WI38 (cell line): Measurements from ENCODE around the gene SYNE4.

Experiments
- H3K4me3 ChIP-seq: 2 replicates; pipeline ENCODE4 v1.5.1; 2011; ENCODE audit warnings: low read depth, mild to moderate bottlenecking, control low read depth, low read length
- TF ChIP-seq, protein P1 (sequence below): IDR thresholded peaks from 2 replicates; pipeline ENCODE4 v1.5.1; 2012; ENCODE audit warnings: low read depth, mild to moderate bottlenecking, control low read depth, low read length

The SYNE4 gene

DNA sequence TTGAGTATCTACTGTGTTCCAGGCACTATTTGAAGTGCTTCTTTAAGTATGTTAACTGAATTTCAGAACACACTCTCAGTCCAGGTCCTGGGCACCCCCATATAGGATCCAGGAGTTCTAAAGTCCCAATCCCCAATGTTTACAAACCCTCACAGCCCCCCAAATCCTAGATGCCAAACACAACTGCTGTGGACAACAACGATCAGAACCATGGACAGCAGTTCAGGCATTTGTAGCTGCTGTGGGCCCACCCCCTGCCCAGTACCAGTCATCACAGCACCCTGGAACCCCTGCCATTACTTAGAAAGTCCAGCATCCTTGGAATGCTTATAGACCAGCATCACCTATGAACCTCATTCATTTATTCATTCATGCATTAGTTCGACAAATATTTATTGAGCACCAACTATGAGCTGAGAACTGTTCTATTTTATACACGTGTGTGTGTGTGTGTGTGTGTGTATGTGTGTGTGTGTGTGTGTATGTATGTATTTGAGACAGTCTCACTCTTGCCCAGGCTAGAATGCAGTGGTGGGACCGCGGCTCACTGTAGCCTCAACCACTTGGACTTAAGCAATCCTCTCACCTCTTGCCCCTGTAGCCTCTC, 32.9 kb downstream of the SYNE4 start:
- TF ChIP-seq, protein P1, sequence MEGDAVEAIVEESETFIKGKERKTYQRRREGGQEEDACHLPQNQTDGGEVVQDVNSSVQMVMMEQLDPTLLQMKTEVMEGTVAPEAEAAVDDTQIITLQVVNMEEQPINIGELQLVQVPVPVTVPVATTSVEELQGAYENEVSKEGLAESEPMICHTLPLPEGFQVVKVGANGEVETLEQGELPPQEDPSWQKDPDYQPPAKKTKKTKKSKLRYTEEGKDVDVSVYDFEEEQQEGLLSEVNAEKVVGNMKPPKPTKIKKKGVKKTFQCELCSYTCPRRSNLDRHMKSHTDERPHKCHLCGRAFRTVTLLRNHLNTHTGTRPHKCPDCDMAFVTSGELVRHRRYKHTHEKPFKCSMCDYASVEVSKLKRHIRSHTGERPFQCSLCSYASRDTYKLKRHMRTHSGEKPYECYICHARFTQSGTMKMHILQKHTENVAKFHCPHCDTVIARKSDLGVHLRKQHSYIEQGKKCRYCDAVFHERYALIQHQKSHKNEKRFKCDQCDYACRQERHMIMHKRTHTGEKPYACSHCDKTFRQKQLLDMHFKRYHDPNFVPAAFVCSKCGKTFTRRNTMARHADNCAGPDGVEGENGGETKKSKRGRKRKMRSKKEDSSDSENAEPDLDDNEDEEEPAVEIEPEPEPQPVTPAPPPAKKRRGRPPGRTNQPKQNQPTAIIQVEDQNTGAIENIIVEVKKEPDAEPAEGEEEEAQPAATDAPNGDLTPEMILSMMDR, result no peak
- H3K4me3 ChIP-seq, result no peak overlapping the region

DNA sequence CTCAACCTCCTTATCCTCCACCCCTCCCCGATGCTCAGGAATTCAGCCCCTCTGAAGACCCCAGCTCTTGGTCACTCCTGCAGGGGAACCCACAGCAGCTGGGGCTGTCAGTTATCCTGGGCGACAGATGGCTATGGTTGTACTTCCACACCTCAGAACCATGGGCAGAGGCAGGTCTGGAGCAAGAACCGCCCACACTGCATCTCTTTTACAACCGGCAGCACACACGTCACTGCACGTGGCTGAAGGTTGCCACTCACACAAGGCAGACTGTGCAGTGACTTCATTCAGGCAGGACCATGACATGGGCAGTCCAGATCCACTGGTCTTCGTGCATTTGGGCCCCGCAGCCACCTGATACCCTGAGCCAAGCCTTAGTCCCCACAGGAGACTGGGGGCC, 35.1 kb downstream of the SYNE4 start:
- H3K4me3 ChIP-seq, result no peak overlapping the region
- TF ChIP-seq, protein P1, result no peak

DNA sequence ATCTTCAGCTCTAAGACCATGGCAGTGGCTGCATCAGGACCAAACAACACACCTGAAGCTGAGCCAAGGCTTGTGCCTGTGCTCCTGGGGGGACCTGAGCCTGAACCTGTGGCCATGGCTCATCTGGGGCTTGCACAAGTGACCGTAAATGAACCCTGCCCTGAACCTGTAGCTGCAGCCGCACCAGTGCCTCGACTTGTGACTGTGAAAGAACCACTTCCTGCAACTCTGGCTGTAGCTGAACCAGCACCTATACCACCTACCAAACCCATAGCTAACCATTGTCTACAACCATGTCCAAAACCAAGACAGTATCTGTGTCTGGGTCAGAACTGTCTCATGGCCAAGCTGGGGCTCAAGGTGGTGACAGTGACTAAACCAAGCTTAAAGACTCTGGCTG, 41.8 kb downstream of the SYNE4 start:
- TF ChIP-seq, protein P1, result no peak
- H3K4me3 ChIP-seq, result no peak overlapping the region

DNA sequence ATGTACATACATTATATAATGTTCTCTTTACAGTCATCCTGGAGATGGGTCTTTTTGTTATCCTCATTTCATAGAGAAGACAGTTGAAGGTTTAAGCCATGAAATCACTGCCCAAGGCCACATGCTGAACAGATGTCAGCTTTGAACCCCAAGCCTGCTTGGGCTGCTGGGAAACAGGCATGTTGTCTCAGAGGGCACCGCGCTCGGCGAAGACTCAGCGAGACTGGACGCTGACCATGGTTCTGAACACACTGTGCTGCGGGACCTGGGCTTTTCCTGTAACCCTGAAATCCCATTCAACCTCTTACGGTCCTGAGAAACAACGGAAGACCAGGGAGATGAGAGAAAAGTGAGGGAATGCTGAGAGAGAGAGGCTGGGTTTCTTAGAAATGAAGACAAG, 45.1 kb downstream of the SYNE4 start:
- TF ChIP-seq, protein P1, result no peak
- no peak overlapping the region for H3K4me3 ChIP-seq

DNA sequence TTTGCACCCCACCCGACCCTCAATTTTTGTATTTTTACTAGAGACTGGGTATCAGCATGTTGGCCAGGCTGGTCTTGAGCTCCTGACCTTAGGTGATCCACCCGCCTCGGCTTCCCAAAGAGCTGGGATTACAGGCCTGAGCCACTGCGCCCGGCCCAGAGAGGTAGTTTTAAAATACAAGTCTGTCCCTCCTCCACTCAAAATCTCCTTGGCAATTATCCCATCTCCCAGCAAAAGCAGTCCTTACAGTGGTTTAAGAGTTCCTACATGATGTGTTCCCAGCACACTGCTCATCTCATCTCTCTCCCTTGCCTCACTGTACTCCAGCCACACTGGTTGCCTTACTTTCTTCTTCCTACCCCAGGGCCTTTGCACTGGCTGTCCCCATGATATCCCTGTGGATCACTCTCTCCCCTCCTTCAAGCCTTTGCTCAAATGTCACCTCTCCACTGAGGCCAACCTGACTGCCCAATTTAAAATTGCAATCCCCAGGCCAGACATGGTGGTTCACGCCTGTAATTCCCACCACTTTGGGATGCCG, 48.1 kb downstream of the SYNE4 start:
- no peak overlapping the region for H3K4me3 ChIP-seq
- TF ChIP-seq, protein P1, result no peak

DNA sequence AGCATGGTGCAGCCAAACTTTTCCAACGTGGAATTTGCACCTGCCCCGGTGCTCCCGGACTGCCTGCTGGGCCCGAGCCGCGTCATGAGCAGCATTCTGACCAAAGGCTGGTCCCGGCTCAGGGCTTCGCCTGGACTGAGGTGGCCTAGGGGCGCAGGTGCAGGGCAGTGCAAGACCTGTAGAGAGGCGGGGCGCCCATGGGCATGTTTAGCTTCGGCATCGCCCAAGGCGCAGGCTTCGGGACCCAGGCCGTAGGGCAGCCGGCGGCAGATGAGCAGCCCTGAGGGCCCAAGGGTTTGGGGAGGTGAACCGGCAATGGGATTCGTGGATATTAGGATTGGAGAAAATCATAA, 48.7 kb downstream of the SYNE4 start:
- TF ChIP-seq, protein P1, result no peak
- no peak overlapping the region for H3K4me3 ChIP-seq

DNA sequence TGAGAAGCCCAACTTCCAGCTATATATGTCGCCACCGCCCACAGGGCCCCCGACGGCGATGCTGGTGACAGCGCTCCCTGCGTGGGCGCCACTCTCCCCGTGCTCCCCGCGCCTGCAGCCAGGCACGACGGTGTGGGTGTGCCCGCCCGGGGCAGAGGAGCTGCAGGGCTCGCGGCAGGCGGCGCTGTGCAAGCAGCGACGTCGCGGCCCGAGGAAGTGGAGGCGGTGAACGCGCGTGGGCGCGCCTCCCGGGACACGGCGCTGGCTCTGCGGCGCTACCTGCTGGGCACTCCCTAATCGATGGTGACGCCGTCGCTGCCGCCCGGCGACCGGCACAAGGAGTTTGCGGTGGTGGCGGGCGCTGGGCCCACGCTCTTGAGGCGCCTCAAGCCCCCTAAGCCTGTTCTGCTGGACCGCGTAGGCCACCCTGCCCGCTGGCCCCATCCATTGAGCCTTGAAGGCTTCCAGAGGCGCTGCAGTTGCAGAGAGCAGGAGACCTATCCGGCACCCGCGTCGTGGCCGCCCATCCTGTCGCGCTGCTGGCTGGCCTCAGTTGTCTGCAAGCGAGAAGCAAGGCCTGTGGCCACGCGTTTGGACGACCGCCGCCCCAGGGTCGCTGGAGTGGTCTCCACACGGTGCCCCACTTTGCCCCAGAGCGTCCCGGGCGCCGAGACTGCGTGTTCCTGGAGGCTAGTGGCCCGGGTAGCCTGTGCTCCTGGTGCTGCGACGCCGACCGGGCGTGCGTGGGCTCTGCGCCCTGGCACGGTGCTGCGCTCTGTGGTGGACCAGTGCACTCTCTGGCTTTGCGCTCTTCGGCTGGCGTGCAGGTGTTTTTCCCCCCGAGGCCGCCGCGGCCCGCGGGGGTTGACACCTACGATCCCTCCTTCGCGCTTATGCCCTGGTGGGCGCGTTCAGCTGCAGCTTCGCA, 49.3 kb downstream of the SYNE4 start:
- H3K4me3 ChIP-seq, result no peak overlapping the region
- TF ChIP-seq, protein P1, result 0 out of 2 replicates have a peak, but pooled peaks have one; percentile 9
